Osteocyte (in vitro differentiated cells): ENCODE results near the gene TMEM8B. TPM values are rescaled to one million over a fixed set of nuclear protein-coding genes. Genes with fewer than 3 reads are reported as not detected.
A peak's percentile ranks its signal among the peaks of the same experiment; 100 is the strongest.

Source experiments
- DNase-seq: peaks from one replicate; pipeline ENCODE4 v3.0.0; 2021; ENCODE audit warnings: mixed read lengths; ENCODE audit not compliant: unreplicated experiment; ENCODE audit errors: extremely low spot score
- H3K27ac Mint-ChIP-seq: one replicate; pipeline ENCODE4 v1.8.0; 2021; ENCODE audit warnings: mild to moderate bottlenecking, mixed read lengths; ENCODE audit not compliant: unreplicated experiment
- H3K27me3 Mint-ChIP-seq: one replicate; pipeline ENCODE4 v1.8.0; 2021; ENCODE audit warnings: mixed read lengths; ENCODE audit not compliant: unreplicated experiment
- H3K36me3 Mint-ChIP-seq: one replicate; pipeline ENCODE4 v1.8.0; 2021; ENCODE audit warnings: mixed read lengths; ENCODE audit not compliant: unreplicated experiment
- H3K4me1 Mint-ChIP-seq: one replicate; pipeline ENCODE4 v1.8.0; 2021; ENCODE audit warnings: mixed read lengths; ENCODE audit not compliant: unreplicated experiment
- H3K4me3 Mint-ChIP-seq: one replicate; pipeline ENCODE4 v1.8.0; 2021; ENCODE audit warnings: mild to moderate bottlenecking, moderate library complexity, mixed read lengths; ENCODE audit not compliant: unreplicated experiment
- H3K9me3 Mint-ChIP-seq: one replicate; pipeline ENCODE4 v1.8.0; 2021; ENCODE audit warnings: mixed read lengths; ENCODE audit not compliant: unreplicated experiment
- CTCF ChIP-seq: fragments of 200-600 bp; sonication (generic); IDR thresholded peaks from 2 replicates; pipeline ENCODE4 v1.5.0; 2021; ENCODE audit warnings: antibody characterized with exemption, mild to moderate bottlenecking, moderate library complexity
- long read RNA-seq: library from polyadenylated mRNA; unstranded; transcript quantifications from one replicate; pipeline ENCODE4 v2.0.0, GENCODE V29; 2021
- total RNA-seq: library from RNA; stranded (reverse); gene quantifications from 2 replicates; pipeline ENCODE4 v1.2.1, GENCODE V29; 2021

TMEM8B gene
- 25.6 and 29.9 TPM in 2 replicates for total RNA-seq
- long read RNA-seq, partial matches to known transcripts, result 6 of 14 reads
- long read RNA-seq, other reads (novel, unspliced or antisense), result 8 of 14 reads

- Mint-ChIP-seq H3K36me3 (no peaks in the 10 kb centered on the region), H3K27me3 (no peaks in the 10 kb centered on the region), H3K27ac (peak within 1 kb of the TSS; percentile 95), H3K9me3 (no peaks in the 10 kb centered on the region), H3K4me3 (peak within 1 kb of the TSS; percentile 96), H3K4me1 (peaks cover 34% of the 10 kb centered on the region)
- peak; percentile 97 for DNase-seq
- TF ChIP-seq CTCF, result no peak
Measured at GRCh38 chr9:35829084-35829763, at the start of gene TMEM8B. Gene TMEM8B (plus strand): TSS chr9:35829228. CDS start chr9:35829448, 220 bp downstream.

GRCh38 chr9:35781066-35781465 lies 48.0 kb upstream of the TMEM8B start:
- Mint-ChIP-seq H3K27me3 (peaks cover 47% of the 10 kb centered on the region), H3K4me1 (no peaks in the 10 kb centered on the region), H3K27ac (no peak overlapping the region), H3K9me3 (no peaks in the 10 kb centered on the region), H3K36me3 (no peaks in the 10 kb centered on the region), H3K4me3 (no peak overlapping the region)
- TF ChIP-seq CTCF, result no peak
- DNase-seq, result no peak

GRCh38 chr9:35783418-35783817 lies 45.6 kb upstream of the TMEM8B start:
- no peaks in the 10 kb centered on the region for H3K4me1 Mint-ChIP-seq
- TF ChIP-seq CTCF, result no peak
- no peak overlapping the region for H3K4me3 Mint-ChIP-seq
- H3K27me3 Mint-ChIP-seq, result peaks cover 47% of the 10 kb centered on the region
- no peak overlapping the region for H3K27ac Mint-ChIP-seq
- no peak for DNase-seq
- H3K36me3 Mint-ChIP-seq, result no peaks in the 10 kb centered on the region
- no peaks in the 10 kb centered on the region for H3K9me3 Mint-ChIP-seq

- Mint-ChIP-seq H3K27ac (no peak overlapping the region), H3K9me3 (no peaks in the 10 kb centered on the region), H3K27me3 (peaks cover 12% of the 10 kb centered on the region), H3K4me3 (no peak overlapping the region), H3K4me1 (peaks cover 28% of the 10 kb centered on the region), H3K36me3 (peaks cover 2% of the 10 kb centered on the region)
- no peak for DNase-seq
- TF ChIP-seq CTCF, result no peak
Measured at GRCh38 chr9:35789541-35789940, 39.5 kb upstream of the TMEM8B start.

GRCh38 chr9:35790025-35790384 lies 39.0 kb upstream of the TMEM8B start:
- no peak for DNase-seq
- H3K27ac Mint-ChIP-seq, result no peak overlapping the region
- peaks cover 32% of the 10 kb centered on the region for H3K4me1 Mint-ChIP-seq
- peaks cover 2% of the 10 kb centered on the region for H3K36me3 Mint-ChIP-seq
- peaks cover 12% of the 10 kb centered on the region for H3K27me3 Mint-ChIP-seq
- no peak for TF ChIP-seq CTCF
- H3K9me3 Mint-ChIP-seq, result no peaks in the 10 kb centered on the region
- H3K4me3 Mint-ChIP-seq, result no peak overlapping the region
